T-cell (primary cell): ENCODE results near the gene RESF1. TPM values are rescaled to one million over a fixed set of nuclear protein-coding genes. Genes with fewer than 3 reads are reported as not detected.
"Not testable (repeated sequence)": the region's sequence is repeated elsewhere in the genome, so short reads cannot be mapped to it uniquely, and the experiment has no call there.

Experiments used
- ATAC-seq, 4 experiments: fragments of 200-7000 bp in 3 of 4; fragments of 150-1000 bp in 1 of 4; cut with Tn5 transposase; replicated peaks in 1 of 4; 1 replicate in 3 of 4; 2 replicates in 1 of 4; pipeline ENCODE4 v1.10.0; 2021; ENCODE audit warnings: moderate library complexity in 3 of 4, mild to moderate bottlenecking in 2 of 4, moderate number of reproducible peaks in 1 of 4
- CTCF ChIA-PET, 2 donors: fragments of 300-600 bp; sonication (Branson Sonifier 250); formaldehyde crosslinking; loops; one replicate each; lab custom pipeline; 2022; ENCODE audit warnings: antibody characterized with exemption in 2 of 2; lab: Charles Lee
- POLR2A ChIA-PET, 2 donors: fragments of 300-600 bp; sonication (Branson Sonifier 250); formaldehyde crosslinking; loops; one replicate each; lab custom pipeline; 2022; ENCODE audit warnings: antibody characterized with exemption in 2 of 2; lab: Charles Lee
- DNase-seq, 35 experiments: peaks; one replicate each; pipeline versions ENCODE4 v3.0.0 to v3.0.0-alpha.2; 2013 to 2023
- H3K27ac ChIP-seq: one replicate; pipeline ENCODE4 v1.5.1; 2013; ENCODE audit warnings: low read length
- H3K27me3 ChIP-seq, 2 experiments: replicated peaks in 1 of 2; 1 replicate in 1 of 2; 2 replicates in 1 of 2; pipeline versions ENCODE4 v1.6.1 to v1.7.0; 2013; ENCODE audit warnings: low read length in 1 of 2, mixed read lengths in 1 of 2; ENCODE audit not compliant: control insufficient read depth in 2 of 2, insufficient read depth in 2 of 2; ENCODE audit errors: extremely low read depth in 1 of 2
- H3K36me3 ChIP-seq, 2 donors: 1 replicate in 1 of 2; 2 replicates in 1 of 2; pipeline versions ENCODE4 v1.6.1 to v1.7.0; 2013; ENCODE audit warnings: low read length in 1 of 2; ENCODE audit not compliant: control insufficient read depth in 2 of 2, insufficient read depth in 1 of 2; ENCODE audit errors: extremely low read depth in 1 of 2
- H3K4me1 ChIP-seq, 2 experiments: 1 replicate in 1 of 2; 2 replicates in 1 of 2; pipeline versions ENCODE4 v1.6.1 to v1.7.0; 2013; ENCODE audit warnings: low read length in 2 of 2, mixed read lengths in 1 of 2; ENCODE audit not compliant: insufficient read depth in 2 of 2, control insufficient read depth in 1 of 2; ENCODE audit errors: extremely low read depth in 1 of 2
- H3K4me3 ChIP-seq, 2 donors: 1 replicate in 1 of 2; 2 replicates in 1 of 2; pipeline versions ENCODE4 v1.5.1 to v1.7.0; 2013; ENCODE audit warnings: mild to moderate bottlenecking in 2 of 2, low read length in 1 of 2, moderate library complexity in 1 of 2; ENCODE audit not compliant: control insufficient read depth in 1 of 2; ENCODE audit errors: extremely low read depth in 1 of 2
- H3K9me3 ChIP-seq: 2 replicates; pipeline ENCODE4 v1.7.0; 2013
- H3K27ac Mint-ChIP-seq, 2 donors: one replicate each; pipeline ENCODE4 v1.8.0; 2020 to 2021; ENCODE audit warnings: mild to moderate bottlenecking in 2 of 2, mixed read lengths in 2 of 2
- H3K27me3 Mint-ChIP-seq, 2 donors: one replicate each; pipeline ENCODE4 v1.8.0; 2021 to 2022; ENCODE audit warnings: mixed read lengths in 2 of 2
- H3K36me3 Mint-ChIP-seq: one replicate; pipeline ENCODE4 v1.8.0; 2021; ENCODE audit warnings: mixed read lengths
- H3K4me1 Mint-ChIP-seq, 3 donors: one replicate each; pipeline ENCODE4 v1.8.0; 2020 to 2022; ENCODE audit warnings: mixed read lengths in 3 of 3, mild to moderate bottlenecking in 1 of 3
- H3K4me3 Mint-ChIP-seq, 3 donors: one replicate each; pipeline ENCODE4 v1.8.0; 2020 to 2022; ENCODE audit warnings: mild to moderate bottlenecking in 3 of 3, mixed read lengths in 3 of 3, moderate library complexity in 3 of 3
- H3K9me3 Mint-ChIP-seq, 3 donors: one replicate each; pipeline ENCODE4 v1.8.0; 2020 to 2022; ENCODE audit warnings: mixed read lengths in 3 of 3
- WGBS: methylation state at CpG from one replicate; pipeline ENCODE4 v1.1.5; 2013; ENCODE audit warnings: missing lambda C conversion rate; ENCODE audit not compliant: insufficient coverage; 5-methylcytosine and 5-hydroxymethylcytosine counted together
- total RNA-seq, 35 experiments: library from RNA in 6 of 35; stranded (reverse) in 6 of 35; fragments of 120-200 nt in 1 of 35; gene quantifications; one replicate each; pipeline versions ENCODE4 v1.2.1 to v1.2.4 and lab custom pipeline; 2013 to 2026

Gene RESF1
- total RNA-seq, 5 donors from 2014 or later (not counting 1 experiment from before 2014, with no cell fraction given) = 196 to 351 (median 265) TPM

DNA sequence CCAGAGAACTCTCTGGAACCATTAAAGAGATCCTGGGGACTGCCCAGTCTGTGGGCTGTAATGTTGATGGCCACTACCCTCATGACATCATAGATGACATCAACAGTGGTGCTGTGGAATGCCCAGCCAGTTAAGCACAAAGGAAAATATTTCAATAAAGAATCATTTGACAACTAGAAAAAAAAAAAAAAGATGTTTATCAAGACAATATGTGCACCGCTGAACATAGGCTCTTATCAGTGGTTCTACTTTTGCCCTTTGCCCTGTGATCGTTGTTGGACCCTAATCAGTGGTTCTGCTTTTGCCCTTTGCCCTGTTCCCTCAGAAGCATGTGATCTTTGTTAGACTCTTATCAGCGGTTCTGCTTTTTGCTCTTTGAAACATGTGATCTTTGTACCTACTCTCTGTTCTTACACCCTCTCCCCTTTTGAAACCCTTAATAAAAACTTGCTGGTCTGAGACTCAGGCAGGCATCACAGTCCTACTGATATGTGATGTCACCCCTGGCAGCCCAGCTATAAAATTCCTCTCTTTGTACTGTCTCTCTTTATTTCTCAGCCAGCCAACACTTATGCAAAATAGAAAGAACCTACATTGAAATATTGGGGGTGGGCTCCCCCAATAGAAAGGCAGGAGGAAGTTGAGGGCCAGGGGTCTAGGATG is 10.4 kb upstream of the RESF1 start:
- H3K27ac Mint-ChIP-seq, CTCF ChIA-PET, H3K36me3 ChIP-seq: not testable (repeated sequence)

DNA sequence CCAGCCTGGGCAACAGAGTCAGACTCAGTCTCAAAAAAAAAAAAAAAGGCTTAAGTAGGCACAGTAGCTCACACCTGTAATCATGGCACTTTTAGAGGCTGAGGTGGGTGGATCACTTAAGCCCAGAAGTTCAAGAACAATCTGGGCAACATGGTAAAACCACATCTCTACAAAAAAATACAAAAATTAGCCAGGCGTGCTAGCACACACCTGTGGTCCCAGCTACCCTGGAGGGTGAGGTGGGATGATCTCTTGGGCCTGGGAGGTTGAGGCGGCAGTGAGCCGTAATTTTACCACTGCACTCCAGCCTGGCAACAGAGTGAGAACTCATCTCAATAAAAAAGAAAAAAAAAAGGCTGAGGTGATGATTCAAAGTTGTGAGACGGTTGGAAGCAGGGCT is 9.1 kb upstream of the RESF1 start:
- Mint-ChIP-seq H3K27ac (peak overlapping the region in 1 of 2 donors; percentile 82), H3K4me3 (no peak overlapping the region), H3K27me3 (no peaks in the 10 kb centered on the region), H3K4me1 (peaks cover 36 to 39% (median 37%) of the 10 kb centered on the region in 3 donors), H3K9me3 (peaks cover 3 to 24% (median 7%) of the 10 kb centered on the region in 3 donors), H3K36me3 (peaks cover 29% of the 10 kb centered on the region)
- no peak for DNase-seq
- no peak for ATAC-seq
- ChIA-PET POLR2A (no interaction called here), CTCF (interaction anchor here in 1 of 2 donors (0.7 kb wide), 1 partner anchor 220 kb away, joined by 3 read pairs; no protein-coding TSS in a partner anchor)
- no peak overlapping the region for H3K4me3 ChIP-seq
- H3K4me1 ChIP-seq = peaks cover 0 to 16% of the 10 kb centered on the region in 2 experiments
- no peaks in the 10 kb centered on the region for H3K9me3 ChIP-seq
- no peaks in the 10 kb centered on the region for H3K36me3 ChIP-seq
- no peaks in the 10 kb centered on the region for H3K27me3 ChIP-seq
- no CpG with 5 or more reads among the region's 4 CpGs for WGBS
- H3K27ac ChIP-seq = no peak overlapping the region

More for the DNA sequence above, 10.4 kb upstream of the RESF1 start:
- not testable (repeated sequence) for H3K27ac ChIP-seq, H3K27me3 ChIP-seq, H3K4me3 ChIP-seq, H3K9me3 ChIP-seq, H3K4me1 ChIP-seq, H3K4me3 Mint-ChIP-seq, ATAC-seq, DNase-seq, H3K27me3 Mint-ChIP-seq
- Mint-ChIP-seq H3K9me3 (peaks cover 7 to 32% (median 12%) of the 10 kb centered on the region in 3 donors), H3K4me1 (peaks cover 26 to 29% (median 27%) of the 10 kb centered on the region in 3 donors), H3K36me3 (peaks cover 36% of the 10 kb centered on the region)
- 100% methylated on average over 2 of the region's 3 CpGs for WGBS
- POLR2A ChIA-PET = interaction anchor here in 1 of 2 donors (0.6 kb wide), 1 partner anchor 648 kb away, joined by 4 read pairs; no protein-coding TSS in a partner anchor

DNA sequence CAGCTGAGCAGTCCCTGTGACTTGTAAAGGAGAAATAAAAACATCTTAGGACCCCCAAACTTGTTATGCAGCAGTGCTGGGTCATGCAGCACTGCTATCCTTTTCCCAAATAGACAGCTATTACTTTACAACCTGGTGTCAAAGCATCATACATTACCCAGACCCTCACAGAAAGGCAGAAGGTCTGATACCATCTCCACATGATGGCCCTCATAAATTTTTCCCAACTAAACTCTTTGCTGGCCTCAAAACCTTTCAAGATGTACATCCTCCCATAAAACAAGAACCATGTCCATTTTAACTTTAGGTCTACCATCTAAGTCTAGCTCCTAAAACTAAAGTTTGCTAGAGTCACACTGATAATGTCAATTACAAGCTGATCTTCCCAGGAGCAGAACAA is 8.7 kb upstream of the RESF1 start:
- Mint-ChIP-seq H3K4me3 (no peak overlapping the region), H3K27me3 (no peaks in the 10 kb centered on the region), H3K36me3 (peaks cover 29% of the 10 kb centered on the region), H3K27ac (peak overlapping the region; percentile 66 to 82), H3K9me3 (peaks cover 3 to 24% (median 7%) of the 10 kb centered on the region in 3 donors), H3K4me1 (peaks cover 40 to 43% (median 41%) of the 10 kb centered on the region in 3 donors)
- POLR2A ChIA-PET = no interaction called here
- Histone ChIP-seq H3K27me3 (no peaks in the 10 kb centered on the region), H3K4me3 (no peak overlapping the region), H3K36me3 (no peaks in the 10 kb centered on the region), H3K4me1 (peaks cover 0 to 20% of the 10 kb centered on the region in 2 experiments), H3K27ac (no peak overlapping the region), H3K9me3 (no peaks in the 10 kb centered on the region)
- ATAC-seq = no peak
- CTCF ChIA-PET = interaction anchor here in 1 of 2 donors (0.7 kb wide), 1 partner anchor 221 kb away, joined by 3 read pairs; no protein-coding TSS in a partner anchor
- no peak for DNase-seq

DNA sequence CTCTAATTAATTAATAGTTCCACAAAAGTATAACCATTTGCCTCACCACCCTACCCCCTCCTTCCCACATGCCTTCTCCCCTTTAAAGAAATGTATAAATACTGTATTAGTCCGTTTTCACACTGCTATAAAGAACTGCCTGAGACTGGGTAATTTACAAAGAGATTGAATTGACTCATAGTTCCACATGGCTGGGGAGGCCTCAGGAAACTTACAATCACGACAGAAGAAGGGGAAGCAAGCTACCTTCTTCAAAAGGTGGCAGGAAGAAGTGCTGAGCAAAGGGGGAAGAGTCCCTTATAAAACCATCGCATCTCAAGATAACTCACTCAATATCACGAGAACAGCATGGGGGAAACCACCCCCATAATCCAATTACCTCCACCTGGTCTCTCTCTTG is 8.2 kb upstream of the RESF1 start:
- no peaks in the 10 kb centered on the region for H3K9me3 ChIP-seq
- WGBS = no CpG with 5 or more reads among the region's 4 CpGs
- no peaks in the 10 kb centered on the region for H3K36me3 ChIP-seq
- peak overlapping the region; percentile 66 to 75 for H3K27ac Mint-ChIP-seq
- peaks cover 44 to 47% (median 44%) of the 10 kb centered on the region in 3 donors for H3K4me1 Mint-ChIP-seq
- H3K4me1 ChIP-seq = peaks cover 0 to 24% of the 10 kb centered on the region in 2 experiments
- no peaks in the 10 kb centered on the region for H3K27me3 Mint-ChIP-seq
- no peaks in the 10 kb centered on the region for H3K27me3 ChIP-seq
- ATAC-seq = no peak
- no peak overlapping the region for H3K27ac ChIP-seq
- ChIA-PET CTCF (no interaction called here), POLR2A (no interaction called here)
- no peak overlapping the region for H3K4me3 Mint-ChIP-seq
- DNase-seq = no peak
- H3K9me3 Mint-ChIP-seq = peaks cover 3 to 24% (median 7%) of the 10 kb centered on the region in 3 donors
- no peak overlapping the region for H3K4me3 ChIP-seq
- H3K36me3 Mint-ChIP-seq = peaks cover 29% of the 10 kb centered on the region

DNA sequence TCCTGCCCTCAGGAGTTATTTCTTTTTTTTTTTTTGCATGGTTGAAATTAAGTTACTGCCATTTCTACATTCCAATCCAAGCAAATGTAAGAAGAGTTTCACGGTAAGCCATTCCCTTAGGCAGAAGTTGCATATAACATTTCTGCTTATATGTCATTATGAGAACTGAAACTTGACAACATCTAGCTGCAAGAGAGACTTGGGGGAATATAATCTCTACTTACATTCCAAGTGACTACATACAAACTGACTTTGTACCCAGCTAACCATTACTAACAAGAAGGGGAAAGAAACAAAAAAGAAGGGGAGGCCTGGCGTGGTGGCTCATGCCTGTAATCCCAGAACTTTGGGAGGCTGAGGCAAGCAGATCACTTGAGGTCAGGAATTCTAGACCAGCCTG is 7.3 kb upstream of the RESF1 start:
- Histone ChIP-seq H3K27me3 (no peaks in the 10 kb centered on the region), H3K4me1 (peaks cover 0 to 32% of the 10 kb centered on the region in 2 experiments), H3K27ac (no peak overlapping the region), H3K36me3 (no peaks in the 10 kb centered on the region), H3K4me3 (no peak overlapping the region), H3K9me3 (no peaks in the 10 kb centered on the region)
- Mint-ChIP-seq H3K9me3 (peaks cover 3 to 28% (median 7%) of the 10 kb centered on the region in 3 donors), H3K27me3 (no peaks in the 10 kb centered on the region), H3K27ac (no peak overlapping the region), H3K4me3 (no peak overlapping the region), H3K4me1 (peaks cover 47 to 52% (median 50%) of the 10 kb centered on the region in 3 donors), H3K36me3 (peaks cover 29% of the 10 kb centered on the region)
- POLR2A ChIA-PET = no interaction called here
- WGBS = no CpG with 5 or more reads among the region's 2 CpGs
- no peak for ATAC-seq
- CTCF ChIA-PET = no interaction called here
- no peak for DNase-seq

DNA sequence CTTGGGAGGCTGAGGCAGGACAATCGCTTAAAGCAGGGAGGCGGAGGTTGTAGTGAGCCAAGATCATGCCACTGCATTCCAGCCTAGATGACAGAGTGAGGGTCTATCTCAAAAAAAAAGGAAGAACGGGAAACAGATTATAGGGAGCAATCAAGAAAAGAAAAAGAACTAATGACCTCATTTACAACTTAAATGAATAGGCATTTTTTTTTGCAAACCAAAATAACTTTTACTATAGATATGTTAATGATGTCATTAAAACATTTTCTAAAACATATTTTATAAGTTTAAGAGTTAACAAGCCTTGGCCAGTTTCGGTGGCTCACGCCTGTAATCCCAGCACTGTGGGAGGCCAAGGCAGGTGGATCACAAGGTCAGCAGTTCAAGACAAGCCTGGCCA is 6.8 kb upstream of the RESF1 start:
- Mint-ChIP-seq H3K27ac (no peak overlapping the region), H3K4me3 (no peak overlapping the region), H3K4me1 (peaks cover 47 to 57% (median 54%) of the 10 kb centered on the region in 3 donors), H3K36me3 (peaks cover 25% of the 10 kb centered on the region), H3K27me3 (no peaks in the 10 kb centered on the region), H3K9me3 (peaks cover 3 to 25% (median 7%) of the 10 kb centered on the region in 3 donors)
- ChIA-PET POLR2A (interaction anchor here in 1 of 2 donors (0.6 kb wide), 1 partner anchor 181 kb away, joined by 5 read pairs; no protein-coding TSS in a partner anchor), CTCF (no interaction called here)
- Histone ChIP-seq H3K27ac (no peak overlapping the region), H3K27me3 (no peaks in the 10 kb centered on the region), H3K9me3 (no peaks in the 10 kb centered on the region), H3K4me3 (no peak overlapping the region), H3K4me1 (peaks cover 0 to 34% of the 10 kb centered on the region in 2 experiments), H3K36me3 (no peaks in the 10 kb centered on the region)
- DNase-seq (no peak), ATAC-seq (no peak)
- 93% methylated on average over 2 of the region's 5 CpGs for WGBS
